GM19351 (cell line): Measurements from ENCODE around the gene CHMP3.

Source experiments
- ATAC-seq: cut with Tn5 transposase; IDR thresholded peaks from one replicate; pipeline ENCODE4 v1.9.1; 2021; ENCODE audit warnings: mild to moderate bottlenecking, moderate library complexity; ENCODE audit not compliant: unreplicated experiment

The CHMP3 gene

DNA sequence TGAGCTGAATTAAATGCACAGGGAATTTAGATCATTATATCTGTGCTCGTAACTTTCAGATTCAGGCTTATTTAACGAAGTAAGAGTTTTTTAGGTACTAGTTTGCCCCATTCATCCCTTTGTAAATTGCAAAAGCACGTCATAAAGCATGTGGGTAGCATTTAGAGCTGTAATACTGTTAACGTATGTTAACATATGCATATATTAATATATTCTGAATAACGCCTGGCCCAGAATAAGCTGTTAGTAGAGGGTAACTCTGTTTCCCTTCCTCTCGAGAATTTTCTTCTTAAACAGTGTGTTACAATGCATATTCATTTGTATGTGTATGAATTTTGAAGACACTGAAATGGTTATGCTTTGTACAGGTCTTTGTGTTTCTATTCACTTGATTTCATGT lies 91.6 kb downstream of the CHMP3 start:
- no peak for ATAC-seq

DNA sequence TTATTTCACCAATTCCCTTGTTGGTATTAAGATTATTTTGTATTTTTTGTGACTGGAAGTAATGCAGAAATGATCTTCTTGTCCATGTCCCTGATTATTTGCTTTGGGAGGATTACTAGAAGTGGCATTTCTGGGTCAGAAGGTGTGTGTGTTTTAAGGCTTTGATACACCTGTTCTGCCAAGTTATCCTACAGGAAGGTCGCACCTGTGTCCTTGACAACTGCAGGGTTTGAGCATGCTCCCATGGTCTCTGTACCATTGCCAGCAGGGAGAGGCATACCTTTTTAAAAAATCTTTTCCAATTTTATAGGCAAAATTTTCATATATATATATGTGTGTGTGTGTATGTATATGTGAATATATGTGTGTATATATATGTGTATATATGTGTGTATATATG lies 92.4 kb downstream of the CHMP3 start:
- ATAC-seq: no peak

DNA sequence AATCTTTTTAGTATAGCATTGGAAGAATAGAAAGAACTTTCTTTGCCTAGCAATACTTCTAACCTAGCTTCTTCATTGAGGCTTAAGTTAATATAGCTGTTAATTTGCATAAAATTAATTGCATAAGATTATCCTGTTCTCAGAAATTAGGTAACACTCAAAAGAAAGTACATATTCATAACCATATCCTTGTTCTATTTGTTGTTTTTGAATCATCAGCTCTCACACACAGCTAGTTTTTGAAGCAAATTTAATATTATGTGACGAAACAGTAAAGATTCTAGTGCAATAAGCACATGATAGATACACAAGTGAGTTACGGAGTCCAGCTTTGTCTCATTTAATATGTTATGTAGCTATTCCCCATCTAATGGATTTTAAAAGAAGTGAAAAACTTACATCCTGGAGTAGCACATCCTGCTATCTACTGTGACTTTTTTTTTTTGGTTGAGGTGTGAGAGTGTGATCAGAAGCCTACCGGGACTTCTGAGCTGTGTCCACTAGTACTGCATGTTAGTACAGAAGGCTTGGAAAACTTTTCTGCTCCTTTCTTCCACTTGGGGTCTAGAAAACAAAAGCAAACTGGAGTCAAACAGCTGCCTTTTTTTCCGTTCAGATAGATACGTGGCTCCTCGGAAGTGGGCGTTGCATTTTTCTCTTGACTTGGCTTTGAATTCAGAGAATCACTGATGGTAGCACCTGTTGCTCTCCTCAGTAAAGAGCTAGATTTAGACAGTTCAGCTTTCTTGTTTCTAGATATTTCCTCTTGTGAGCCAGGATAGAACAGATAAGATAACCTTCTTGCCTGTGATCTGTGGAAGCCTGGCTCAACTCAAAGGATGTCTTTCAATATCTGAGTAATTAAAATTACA lies 94.8 kb downstream of the CHMP3 start:
- ATAC-seq: no peak

DNA sequence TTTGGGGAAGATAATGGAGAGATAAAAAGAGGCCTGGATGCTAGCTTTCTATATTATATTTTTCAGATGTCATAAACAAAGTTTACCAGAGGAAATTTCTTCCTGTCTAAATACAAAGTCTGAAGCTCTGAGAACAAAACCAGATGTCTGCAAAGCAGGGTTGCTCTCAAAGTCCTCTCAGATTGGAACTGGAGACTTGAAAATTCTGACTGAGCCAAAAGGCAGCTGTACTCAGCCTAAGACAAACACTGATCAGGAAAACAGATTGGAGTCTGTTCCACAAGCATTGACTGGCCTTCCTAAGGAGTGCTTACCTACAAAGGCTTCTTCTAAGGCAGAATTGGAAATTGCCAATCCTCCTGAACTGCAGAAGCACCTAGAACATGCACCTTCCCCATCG lies 96.9 kb downstream of the CHMP3 start:
- no peak for ATAC-seq

DNA sequence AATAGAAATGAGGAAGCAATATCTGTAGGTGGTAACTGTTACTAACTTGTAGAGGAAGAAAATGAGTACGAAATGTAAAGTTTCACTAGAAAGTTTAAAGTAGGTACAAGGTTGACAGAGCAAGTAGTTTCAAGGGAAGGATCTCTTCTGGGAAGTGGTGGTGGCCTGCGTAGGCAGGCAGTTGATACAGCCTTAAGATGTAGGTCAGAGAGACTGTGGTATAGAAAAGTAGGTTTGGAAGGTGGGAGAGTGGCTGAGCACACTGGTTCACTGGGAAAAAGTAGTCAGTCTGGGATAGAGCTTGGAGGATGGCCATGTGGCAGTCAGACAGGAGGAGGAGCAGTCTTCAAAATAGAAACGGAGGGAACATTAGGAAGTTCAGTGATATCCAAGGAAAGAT lies 98.6 kb downstream of the CHMP3 start:
- ATAC-seq: no peak

DNA sequence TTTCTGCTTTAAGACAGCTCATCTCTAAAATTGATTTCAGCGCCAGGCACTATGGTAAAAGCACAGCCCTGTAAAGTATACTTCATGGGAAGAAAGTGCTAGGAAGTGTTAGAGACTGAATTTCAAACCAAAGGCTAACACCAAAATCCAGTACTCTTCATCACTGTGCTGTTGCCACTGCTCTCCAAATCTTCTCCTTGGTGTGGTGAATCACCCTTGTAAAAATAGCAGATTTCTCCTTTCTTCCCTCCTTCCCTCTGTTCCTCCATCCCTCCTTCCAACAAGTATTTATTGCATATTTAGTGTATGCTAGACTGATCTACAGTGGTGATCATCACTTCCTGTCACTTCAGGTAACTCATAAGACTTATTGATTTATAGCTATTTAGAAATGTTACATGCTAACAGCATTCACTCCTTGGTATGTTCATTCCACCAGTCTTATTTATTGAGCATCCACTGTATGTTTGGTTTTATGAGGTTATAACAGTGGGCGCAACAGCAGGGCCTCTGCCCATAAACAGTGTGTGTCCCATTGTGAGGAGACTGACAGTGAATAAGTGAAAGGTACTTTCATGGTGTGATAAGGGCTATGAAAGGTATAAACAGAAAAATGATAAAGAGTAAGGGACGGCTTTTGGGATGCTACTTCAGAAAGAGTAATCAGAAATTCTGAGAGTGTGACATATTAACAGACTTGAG lies 102.0 kb downstream of the CHMP3 start:
- ATAC-seq: no peak

DNA sequence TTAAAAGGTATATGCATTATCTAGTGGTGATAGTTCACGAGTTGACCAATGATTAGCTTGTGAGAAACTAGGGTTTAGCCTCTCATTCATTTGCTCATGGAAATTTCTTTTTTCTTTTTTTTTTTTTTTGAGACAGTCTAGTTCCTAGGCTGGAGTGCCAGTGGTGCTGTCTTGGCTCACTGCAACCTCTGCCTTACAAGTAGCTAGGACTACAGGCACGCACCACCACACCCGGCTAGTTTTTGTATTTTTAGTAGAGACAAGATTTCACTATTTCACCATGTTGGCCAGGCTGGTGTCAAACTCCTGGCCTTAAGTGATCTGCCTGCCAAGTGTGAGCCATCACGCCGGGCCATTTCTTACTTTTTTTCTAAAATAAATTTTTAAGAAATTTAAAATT lies 108.1 kb downstream of the CHMP3 start:
- ATAC-seq: no peak

DNA sequence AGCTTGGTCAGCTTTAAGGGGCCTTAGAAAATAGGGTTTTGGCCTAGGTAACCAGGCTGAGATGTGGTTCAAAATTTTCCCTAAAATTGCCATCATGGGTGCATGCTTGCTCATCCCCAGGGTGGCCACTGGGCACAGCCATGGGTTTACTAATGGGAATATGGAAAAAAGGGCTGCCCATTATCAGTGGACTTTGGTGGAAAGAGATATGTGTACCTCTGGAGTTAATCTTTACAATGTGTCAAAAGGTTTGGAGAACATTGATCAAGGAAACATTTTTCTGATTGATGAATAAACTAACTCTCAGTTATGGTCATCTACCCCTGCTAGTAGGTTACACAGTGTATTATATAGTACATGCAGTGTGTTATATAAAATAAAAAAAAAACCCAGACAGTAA lies 109.0 kb downstream of the CHMP3 start:
- ATAC-seq: no peak

DNA sequence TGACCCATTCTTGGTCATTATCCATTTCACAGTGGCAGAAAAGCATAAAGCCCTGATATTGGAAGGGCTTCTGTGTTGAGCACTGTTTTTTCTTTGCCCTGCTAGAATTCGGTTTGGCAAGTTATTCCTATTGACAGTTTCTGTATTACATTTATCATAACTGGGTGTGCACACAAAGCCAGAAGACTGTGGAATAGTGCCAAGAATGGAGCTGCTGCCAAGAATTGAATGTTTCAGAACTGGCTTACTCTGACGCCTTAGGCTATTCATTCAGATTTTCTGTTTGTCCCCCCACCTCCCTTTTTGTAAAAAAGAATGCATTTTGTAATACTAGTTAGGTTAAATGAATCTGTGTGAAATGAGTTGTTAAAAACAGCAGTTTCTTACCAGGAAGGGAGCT lies 109.4 kb downstream of the CHMP3 start:
- no peak for ATAC-seq
